ENCODE data around the gene SLCO4A1.

GRCh38 chr20:62706857-62707256 is 64.6 kb downstream of the SLCO4A1 start:
- TF ChIP-seq EP300 (IDR thresholded peaks at IDR 0.05) = no peak
- no peak for TF ChIP-seq CTCF (IDR thresholded peaks at IDR 0.05)
- no peak for TF ChIP-seq POLR2A (IDR thresholded peaks at IDR 0.05)

Measured in ovary (tissue), 3 donors.